ENCODE data around the gene ACBD6.

The ACBD6 gene

DNA sequence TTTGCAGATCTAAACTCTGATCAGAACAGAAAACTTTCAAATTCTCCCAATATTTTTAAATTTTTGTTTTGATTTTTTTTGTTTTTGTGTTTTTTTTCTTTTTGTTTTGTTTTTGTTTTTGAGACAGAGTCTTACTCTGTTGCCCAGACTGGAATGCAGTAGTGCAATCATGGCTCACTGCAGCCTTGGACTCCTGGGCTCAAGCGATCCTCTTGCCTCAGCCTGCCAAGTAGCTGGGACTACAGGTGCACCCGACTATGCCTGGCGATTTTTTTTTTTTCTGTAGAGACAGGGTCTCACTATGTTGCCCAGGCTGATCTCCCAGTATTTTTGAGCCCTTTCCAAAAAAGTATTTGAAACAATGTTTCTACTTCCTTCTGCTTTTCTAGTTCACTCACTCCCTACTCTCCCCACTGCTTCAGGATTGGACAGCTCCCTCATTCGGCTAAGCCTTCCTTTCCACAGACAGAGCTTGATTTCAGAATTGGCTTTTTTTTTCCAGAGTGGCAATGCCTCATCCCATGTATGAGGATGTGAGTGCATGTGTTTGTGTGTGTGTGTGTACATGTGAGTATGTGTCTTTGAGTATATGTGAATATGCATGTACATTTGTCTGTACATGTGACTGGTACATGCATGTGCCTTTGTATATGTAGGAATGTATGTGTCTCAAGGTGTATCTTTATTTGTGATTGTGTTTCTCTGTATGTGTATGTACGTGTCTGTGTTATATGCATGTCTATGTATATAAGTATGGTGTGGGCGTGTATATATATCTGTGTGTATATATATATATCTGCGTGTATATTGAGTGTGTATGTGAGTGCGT is 260.4 kb downstream of the ACBD6 start:
- DNase-seq (ENCODE audit: low spot score): no peak

DNA sequence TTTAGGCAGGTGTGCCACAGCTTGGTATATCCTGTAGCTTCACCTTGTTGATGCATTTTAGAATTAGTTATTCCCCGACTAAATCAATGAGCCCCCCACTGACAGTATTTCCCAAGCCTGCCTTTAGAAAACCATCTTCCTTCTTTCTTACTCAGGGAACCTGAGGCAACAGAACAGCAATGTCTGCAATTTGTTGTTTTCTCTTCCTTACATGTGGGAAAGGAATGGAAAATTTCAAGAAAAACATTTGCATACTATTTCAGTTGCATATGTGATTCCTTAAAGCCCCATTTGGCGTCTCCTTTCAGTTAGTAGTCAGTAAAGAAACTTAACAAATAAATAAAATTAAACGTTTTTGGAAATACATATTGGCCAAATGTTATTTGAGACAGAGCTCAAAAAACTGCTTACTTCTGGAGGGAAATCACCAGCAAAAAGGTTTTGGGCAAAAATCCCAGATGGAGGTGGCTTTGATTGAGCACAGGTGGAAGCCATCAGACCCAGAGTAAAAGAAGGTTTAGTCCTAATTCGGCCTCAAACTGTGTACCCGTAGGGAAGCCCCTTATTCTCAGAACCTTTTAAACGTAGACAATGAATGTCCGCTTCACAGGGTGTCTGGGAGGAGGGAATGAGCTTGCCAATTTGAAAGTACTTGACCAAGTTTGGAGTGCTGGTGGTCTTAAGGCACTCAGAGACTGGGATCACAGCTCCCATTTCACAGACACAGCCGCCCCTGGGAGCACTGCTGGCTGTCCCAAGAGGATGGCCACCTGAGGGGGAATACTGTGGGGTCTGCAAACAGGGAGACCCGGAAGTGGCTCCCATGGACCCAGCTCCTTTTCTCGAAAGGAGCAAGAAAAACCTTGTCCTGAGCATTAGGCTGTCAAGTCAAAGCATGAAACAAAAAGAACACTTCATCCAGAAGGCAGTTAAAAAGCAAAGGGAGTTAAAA is 263.0 kb downstream of the ACBD6 start:
- DNase-seq (ENCODE audit: low spot score): no peak

DNA sequence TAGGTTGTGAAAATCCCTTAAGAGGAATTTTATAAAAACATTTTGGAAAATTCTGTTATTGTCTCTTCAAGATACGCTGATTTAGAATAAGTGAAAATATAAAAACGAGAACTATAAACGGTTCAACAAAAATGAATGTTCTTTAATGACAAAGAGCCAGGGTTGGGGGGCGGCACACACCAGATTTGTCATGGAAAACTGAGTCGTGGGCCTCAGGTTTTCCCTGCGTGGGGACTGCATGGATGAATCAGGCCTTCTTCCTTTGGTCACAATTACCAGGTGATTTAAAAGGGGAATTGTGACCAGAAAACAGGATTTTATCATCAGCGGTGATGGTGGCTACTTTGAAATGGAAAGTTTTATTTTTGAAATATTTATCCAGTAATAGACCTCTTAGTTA is 263.7 kb downstream of the ACBD6 start:
- no peak for DNase-seq (ENCODE audit: low spot score)

All from globus pallidus (tissue), 1 donor.